ENCODE results near the gene KRT77.
"Not testable (repeated sequence)": the region's sequence is repeated elsewhere in the genome, so short reads cannot be mapped to it uniquely, and the experiment has no call there.

The KRT77 gene

GRCh38 chr12:52722680-52723079 lies 19.4 kb upstream of the KRT77 start:
- no peak for DNase-seq

GRCh38 chr12:52721838-52722470 lies 18.6 kb upstream of the KRT77 start:
- no peak for DNase-seq

GRCh38 chr12:52720365-52720886 lies 17.1 kb upstream of the KRT77 start:
- peak in 3 of 56 donors; percentile 1 to 4 (median 2) for DNase-seq

- DNase-seq: no peak
Observed at GRCh38 chr12:52716061-52716460, 12.7 kb upstream of the KRT77 start.

GRCh38 chr12:52715416-52715815 lies 12.1 kb upstream of the KRT77 start:
- DNase-seq: no peak

GRCh38 chr12:52714887-52715281 lies 11.6 kb upstream of the KRT77 start:
- DNase-seq: no peak

- DNase-seq: peak in 1 of 56 donors; percentile 31
Observed at GRCh38 chr12:52713960-52714886, 10.9 kb upstream of the KRT77 start.

GRCh38 chr12:52712122-52712521 lies 8.8 kb upstream of the KRT77 start:
- not testable (repeated sequence) for DNase-seq

GRCh38 chr12:52710730-52711129 lies 7.4 kb upstream of the KRT77 start:
- no peak for DNase-seq

- DNase-seq: no peak
Observed at GRCh38 chr12:52708010-52708409, 4.7 kb upstream of the KRT77 start.

GRCh38 chr12:52704464-52704863 lies 1.1 kb upstream of the KRT77 start:
- DNase-seq: no peak

- DNase-seq: no peak
Observed at GRCh38 chr12:52703878-52704277, 554 bp upstream of the KRT77 start.

- no peak for DNase-seq
Observed at GRCh38 chr12:52702338-52702737, 986 bp downstream of the KRT77 start.

GRCh38 chr12:52701281-52701680 lies 2.0 kb downstream of the KRT77 start:
- no peak for DNase-seq

GRCh38 chr12:52699960-52700359 lies 3.4 kb downstream of the KRT77 start:
- DNase-seq: no peak

GRCh38 chr12:52699373-52699772 lies 4.0 kb downstream of the KRT77 start:
- no peak for DNase-seq

- peak in 1 of 56 donors; percentile 1 for DNase-seq
Observed at GRCh38 chr12:52698651-52699340, 4.5 kb downstream of the KRT77 start.

GRCh38 chr12:52697058-52697582 lies 6.2 kb downstream of the KRT77 start:
- DNase-seq: no peak

GRCh38 chr12:52696588-52696987 lies 6.7 kb downstream of the KRT77 start:
- no peak for DNase-seq

GRCh38 chr12:52695039-52695438 lies 8.3 kb downstream of the KRT77 start:
- DNase-seq: no peak

GRCh38 chr12:52694151-52694550 lies 9.2 kb downstream of the KRT77 start:
- DNase-seq: no peak

- DNase-seq: no peak
Observed at GRCh38 chr12:52693261-52693660, 10.1 kb downstream of the KRT77 start.

All from nucleus accumbens (tissue), 56 donors.